HUES48 (cell line): ENCODE results near the gene L3MBTL4.
"Not testable (repeated sequence)": the region's sequence is repeated elsewhere in the genome, so short reads cannot be mapped to it uniquely, and the experiment has no call there.

Experiments
- H3K27ac ChIP-seq: one replicate; pipeline ENCODE4 v1.7.0; 2013; ENCODE audit warnings: low read depth, low read length, inconsistent platforms
- H3K27me3 ChIP-seq: 2 replicates; pipeline ENCODE4 v1.6.1; 2013; ENCODE audit warnings: mild to moderate bottlenecking, low read length; ENCODE audit not compliant: control insufficient read depth, insufficient read depth
- H3K36me3 ChIP-seq: 2 replicates; pipeline ENCODE4 v1.6.1; 2013; ENCODE audit warnings: low read length; ENCODE audit not compliant: control insufficient read depth, insufficient read depth
- H3K4me1 ChIP-seq: 2 replicates; pipeline ENCODE4 v1.6.1; 2013; ENCODE audit warnings: mild to moderate bottlenecking, low read length; ENCODE audit not compliant: control insufficient read depth, insufficient read depth
- H3K4me3 ChIP-seq: 2 replicates; pipeline ENCODE4 v1.5.1; 2013; ENCODE audit warnings: mild to moderate bottlenecking, low read depth, low read length
- H3K9ac ChIP-seq: 2 replicates; pipeline ENCODE4 v1.6.1; 2013; ENCODE audit warnings: mild to moderate bottlenecking, low read depth, low read length, moderate library complexity
- H3K9me3 ChIP-seq: 2 replicates; pipeline ENCODE4 v1.6.1; 2013; ENCODE audit warnings: low read length; ENCODE audit not compliant: control insufficient read depth, insufficient read depth

Gene L3MBTL4

GRCh38 chr18:6069539-6069938, 345.2 kb downstream of the L3MBTL4 start:
- no peaks in the 10 kb centered on the region for H3K36me3 ChIP-seq
- no peak overlapping the region for H3K9ac ChIP-seq
- no peaks in the 10 kb centered on the region for H3K27me3 ChIP-seq
- no peak overlapping the region for H3K27ac ChIP-seq
- no peak overlapping the region for H3K4me3 ChIP-seq
- no peaks in the 10 kb centered on the region for H3K4me1 ChIP-seq
- no peaks in the 10 kb centered on the region for H3K9me3 ChIP-seq

GRCh38 chr18:6069103-6069502, 345.6 kb downstream of the L3MBTL4 start:
- no peaks in the 10 kb centered on the region for H3K9me3 ChIP-seq
- no peak overlapping the region for H3K9ac ChIP-seq
- no peaks in the 10 kb centered on the region for H3K27me3 ChIP-seq
- H3K36me3 ChIP-seq: no peaks in the 10 kb centered on the region
- H3K4me3 ChIP-seq: no peak overlapping the region
- no peaks in the 10 kb centered on the region for H3K4me1 ChIP-seq
- no peak overlapping the region for H3K27ac ChIP-seq

- no peak overlapping the region for H3K27ac ChIP-seq
Observed at GRCh38 chr18:6060149-6060548, 354.6 kb downstream of the L3MBTL4 start.

GRCh38 chr18:6059551-6059950, 355.2 kb downstream of the L3MBTL4 start:
- H3K9me3 ChIP-seq: no peaks in the 10 kb centered on the region; the same call in 1 of the 2 replicates
- H3K36me3 ChIP-seq: no peaks in the 10 kb centered on the region
- peaks cover 32% of the 10 kb centered on the region for H3K4me1 ChIP-seq
- no peaks in the 10 kb centered on the region for H3K27me3 ChIP-seq
- no peak overlapping the region for H3K27ac ChIP-seq
- H3K9ac ChIP-seq: no peak overlapping the region
- no peak overlapping the region for H3K4me3 ChIP-seq

More at GRCh38 chr18:6060149-6060548, 354.6 kb downstream of the L3MBTL4 start:
- Histone ChIP-seq H3K9ac (no peak overlapping the region), H3K36me3 (no peaks in the 10 kb centered on the region), H3K27me3 (no peaks in the 10 kb centered on the region), H3K4me1 (peaks cover 32% of the 10 kb centered on the region), H3K4me3 (no peak overlapping the region), H3K9me3 (no peaks in the 10 kb centered on the region; the same call in 1 of the 2 replicates)

GRCh38 chr18:6058941-6059340, 355.8 kb downstream of the L3MBTL4 start:
- H3K27me3 ChIP-seq: no peaks in the 10 kb centered on the region
- H3K27ac ChIP-seq: no peak overlapping the region
- H3K4me1 ChIP-seq: peaks cover 32% of the 10 kb centered on the region
- no peaks in the 10 kb centered on the region for H3K36me3 ChIP-seq
- H3K9ac ChIP-seq: no peak overlapping the region
- no peaks in the 10 kb centered on the region; the same call in 1 of the 2 replicates for H3K9me3 ChIP-seq
- H3K4me3 ChIP-seq: no peak overlapping the region

- no peaks in the 10 kb centered on the region for H3K27me3 ChIP-seq
- no peak overlapping the region for H3K4me3 ChIP-seq
- H3K36me3 ChIP-seq: no peaks in the 10 kb centered on the region
- no peaks in the 10 kb centered on the region; the same call in 1 of the 2 replicates for H3K9me3 ChIP-seq
- H3K27ac ChIP-seq: no peak overlapping the region
- H3K9ac ChIP-seq: no peak overlapping the region
- H3K4me1 ChIP-seq: peaks cover 32% of the 10 kb centered on the region
Observed at GRCh38 chr18:6057604-6058003, 357.1 kb downstream of the L3MBTL4 start.

- Histone ChIP-seq H3K9me3 (no peaks in the 10 kb centered on the region), H3K4me3 (no peak overlapping the region), H3K36me3 (no peaks in the 10 kb centered on the region), H3K4me1 (peaks cover 32% of the 10 kb centered on the region), H3K9ac (no peak overlapping the region), H3K27ac (peak overlapping the region; percentile 23), H3K27me3 (no peaks in the 10 kb centered on the region)
Observed at GRCh38 chr18:6056171-6056910, 358.4 kb downstream of the L3MBTL4 start.

GRCh38 chr18:6055711-6056110, 359.0 kb downstream of the L3MBTL4 start:
- H3K27ac ChIP-seq: no peak overlapping the region
- no peak overlapping the region for H3K9ac ChIP-seq
- no peak overlapping the region for H3K4me3 ChIP-seq

GRCh38 chr18:6054256-6054842, 360.4 kb downstream of the L3MBTL4 start:
- H3K4me3 ChIP-seq: no peak overlapping the region
- H3K9ac ChIP-seq: no peak overlapping the region
- no peaks in the 10 kb centered on the region for H3K9me3 ChIP-seq
- no peaks in the 10 kb centered on the region for H3K36me3 ChIP-seq
- peaks cover 22% of the 10 kb centered on the region for H3K4me1 ChIP-seq
- H3K27me3 ChIP-seq: no peaks in the 10 kb centered on the region
- no peak overlapping the region for H3K27ac ChIP-seq

More at GRCh38 chr18:6055711-6056110, 359.0 kb downstream of the L3MBTL4 start:
- Histone ChIP-seq H3K4me1 (peaks cover 32% of the 10 kb centered on the region), H3K9me3 (no peaks in the 10 kb centered on the region), H3K36me3 (no peaks in the 10 kb centered on the region), H3K27me3 (no peaks in the 10 kb centered on the region)

- Histone ChIP-seq H3K9me3 (no peaks in the 10 kb centered on the region), H3K4me3 (no peak overlapping the region), H3K9ac (no peak overlapping the region), H3K27ac (no peak overlapping the region), H3K4me1 (peaks cover 15% of the 10 kb centered on the region), H3K36me3 (no peaks in the 10 kb centered on the region), H3K27me3 (no peaks in the 10 kb centered on the region)
Observed at GRCh38 chr18:6052449-6052913, 362.2 kb downstream of the L3MBTL4 start.

GRCh38 chr18:6047596-6047995, 367.1 kb downstream of the L3MBTL4 start:
- H3K4me1 ChIP-seq, H3K27ac ChIP-seq, H3K9me3 ChIP-seq, H3K9ac ChIP-seq, H3K4me3 ChIP-seq, H3K27me3 ChIP-seq, H3K36me3 ChIP-seq: not testable (repeated sequence)
